GM18502 (cell line): Measurements from ENCODE around the gene AGO4.
"Not testable (repeated sequence)": the region's sequence is repeated elsewhere in the genome, so short reads cannot be mapped to it uniquely, and the experiment has no call there.

Source experiments
- ATAC-seq: cut with Tn5 transposase; IDR thresholded peaks from one replicate; pipeline ENCODE4 v1.9.1; 2021; ENCODE audit warnings: mild to moderate bottlenecking; ENCODE audit not compliant: unreplicated experiment, poor library complexity

The AGO4 gene

GRCh38 chr1:35807614-35808449 is at the start of gene AGO4:
AGO4 (plus strand) TSS chr1:35808016; CDS start chr1:35808417, 401 bp downstream.
- ATAC-seq, result no peak

DNA sequence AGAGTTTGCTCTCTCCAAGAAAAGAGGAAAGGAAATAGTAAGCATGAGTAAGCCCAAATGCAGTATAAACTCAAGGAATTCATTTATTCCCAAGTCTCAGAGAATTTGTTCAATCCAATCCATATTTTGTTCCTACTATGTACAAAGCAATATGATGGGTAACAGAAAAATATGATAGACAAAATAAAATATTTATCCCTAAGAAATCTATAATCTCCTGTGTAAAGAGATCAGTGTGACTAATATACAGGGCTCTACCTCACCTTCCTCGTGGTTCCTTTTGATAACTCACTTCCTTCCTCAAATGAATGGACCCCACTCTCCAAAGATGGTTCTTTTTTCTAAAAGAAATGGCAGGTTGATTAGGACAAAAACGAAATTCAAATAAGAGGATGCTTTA is 45.7 kb upstream of the AGO4 start:
- ATAC-seq, result no peak

- ATAC-seq, result no peak
Observed at GRCh38 chr1:35763201-35763600, 44.6 kb upstream of the AGO4 start.

GRCh38 chr1:35764283-35764682 is 43.5 kb upstream of the AGO4 start:
- ATAC-seq, result no peak

GRCh38 chr1:35768350-35769187 is 39.2 kb upstream of the AGO4 start:
- no peak for ATAC-seq

DNA sequence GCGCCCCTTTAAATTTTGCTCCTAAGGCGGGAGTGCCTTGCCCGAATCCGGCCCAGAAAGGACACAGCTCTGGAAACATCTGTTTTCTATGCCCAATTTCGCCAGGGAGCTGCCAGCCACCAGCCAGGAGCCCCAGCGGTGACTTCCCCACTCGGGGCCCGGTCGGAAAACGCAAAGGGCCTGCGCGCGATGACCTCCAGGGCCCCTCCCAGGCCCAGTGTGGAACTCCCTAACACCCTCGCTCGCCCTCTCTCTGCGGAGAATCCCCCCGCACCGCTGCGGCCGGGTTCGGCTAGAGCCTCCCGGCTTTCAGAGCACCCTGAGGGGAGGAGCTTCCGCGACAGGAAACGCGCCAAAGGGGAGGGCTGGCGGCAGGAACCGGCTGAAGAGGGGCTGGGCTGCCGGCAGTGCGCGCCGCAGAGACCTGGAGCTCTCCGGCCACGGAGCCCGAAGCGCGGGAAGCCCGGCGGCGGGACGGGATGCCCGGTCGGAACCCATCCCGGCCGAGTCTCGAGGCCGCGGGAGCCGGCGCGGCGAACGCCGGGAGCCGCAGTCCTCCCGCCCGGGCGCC is 38.5 kb upstream of the AGO4 start:
- ATAC-seq, result peak; percentile 82

- no peak for ATAC-seq
Observed at GRCh38 chr1:35773711-35774110, 34.1 kb upstream of the AGO4 start.

- ATAC-seq, result not testable (repeated sequence)
Observed at GRCh38 chr1:35776172-35776571, 31.6 kb upstream of the AGO4 start.

DNA sequence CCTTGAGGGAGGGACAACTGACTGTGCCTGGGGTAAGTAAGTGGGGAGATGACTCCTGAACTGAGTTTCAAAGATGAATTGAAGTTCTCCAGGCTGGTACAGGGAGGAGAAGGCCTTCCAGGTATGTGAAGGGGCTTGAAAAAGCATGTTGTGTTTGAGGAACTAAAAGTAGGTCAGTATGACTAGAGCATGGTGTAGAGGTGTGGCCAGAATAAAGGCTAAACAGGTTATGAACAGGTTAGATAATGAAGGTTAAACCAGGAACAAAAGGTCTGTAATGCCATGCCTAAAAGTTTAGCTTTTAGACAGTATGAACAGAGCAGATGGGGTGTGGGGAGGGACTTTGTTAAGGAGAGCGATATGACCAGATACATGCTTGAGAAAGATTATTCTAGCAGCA is 30.7 kb upstream of the AGO4 start:
- no peak for ATAC-seq

DNA sequence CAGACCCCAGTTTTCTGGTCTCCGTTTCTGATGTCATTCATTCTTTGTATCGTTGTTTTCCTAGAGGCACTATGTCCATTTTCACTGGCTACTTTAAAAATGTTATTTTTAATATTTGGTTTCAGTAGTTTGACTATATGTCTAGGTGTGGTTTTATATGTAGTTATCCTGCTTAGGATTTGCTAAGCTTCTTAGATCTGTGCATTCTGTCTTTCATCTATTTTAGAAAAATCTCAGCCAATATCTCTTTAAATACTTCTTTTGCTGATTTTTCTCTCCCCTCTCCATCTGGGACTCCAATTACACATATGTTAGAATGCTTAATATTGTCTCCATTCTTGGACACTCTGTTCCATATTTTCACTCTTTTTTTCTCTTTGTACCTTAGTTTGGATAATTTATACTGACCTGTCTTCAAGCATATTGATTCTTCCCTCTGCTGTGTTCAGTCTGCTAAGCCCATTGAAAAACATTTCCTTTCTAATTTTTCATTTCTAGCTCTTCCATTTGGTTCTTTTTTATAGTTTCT is 24.7 kb upstream of the AGO4 start:
- ATAC-seq, result no peak

- not testable (repeated sequence) for ATAC-seq
Observed at GRCh38 chr1:35784364-35784763, 23.5 kb upstream of the AGO4 start.

DNA sequence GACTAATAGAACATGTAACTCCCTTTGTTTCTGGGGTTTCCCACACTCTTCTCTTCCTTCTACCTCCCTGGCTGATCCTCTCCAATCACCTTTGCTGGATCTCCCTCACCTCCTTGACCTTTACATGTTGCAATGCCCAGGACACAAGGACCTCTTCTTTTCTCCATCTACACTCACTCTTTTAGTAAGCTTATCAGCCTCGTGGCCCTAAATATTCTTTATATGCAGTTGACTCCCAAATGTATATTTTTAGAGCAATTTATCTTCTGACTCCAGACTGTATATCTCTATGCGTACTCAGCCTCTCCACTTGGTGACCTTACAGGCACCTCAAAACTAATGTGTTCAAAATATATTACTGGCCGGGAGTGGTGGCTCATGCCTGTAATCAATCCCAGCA is 19.7 kb upstream of the AGO4 start:
- no peak for ATAC-seq

GRCh38 chr1:35790670-35791069 is 17.1 kb upstream of the AGO4 start:
- ATAC-seq, result no peak

DNA sequence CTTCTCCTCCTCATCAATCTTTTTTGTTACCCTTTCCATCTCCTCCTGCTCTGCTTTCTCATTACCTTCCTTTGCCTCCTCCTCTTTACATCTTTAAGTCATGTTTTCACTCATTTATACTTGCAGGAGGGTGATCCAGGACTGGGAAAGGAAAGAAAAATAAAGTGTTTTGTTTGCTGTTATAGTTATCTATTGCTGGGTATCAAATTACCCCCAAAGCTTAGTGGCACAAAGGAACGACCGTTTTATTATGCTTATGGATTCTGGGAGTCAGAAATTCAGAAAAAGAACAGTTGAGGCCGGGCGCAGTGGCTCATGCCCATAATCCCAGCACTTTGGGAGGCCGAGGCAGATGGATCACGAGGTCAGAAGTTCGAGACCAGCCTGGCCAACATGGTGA is 12.5 kb upstream of the AGO4 start:
- no peak for ATAC-seq

DNA sequence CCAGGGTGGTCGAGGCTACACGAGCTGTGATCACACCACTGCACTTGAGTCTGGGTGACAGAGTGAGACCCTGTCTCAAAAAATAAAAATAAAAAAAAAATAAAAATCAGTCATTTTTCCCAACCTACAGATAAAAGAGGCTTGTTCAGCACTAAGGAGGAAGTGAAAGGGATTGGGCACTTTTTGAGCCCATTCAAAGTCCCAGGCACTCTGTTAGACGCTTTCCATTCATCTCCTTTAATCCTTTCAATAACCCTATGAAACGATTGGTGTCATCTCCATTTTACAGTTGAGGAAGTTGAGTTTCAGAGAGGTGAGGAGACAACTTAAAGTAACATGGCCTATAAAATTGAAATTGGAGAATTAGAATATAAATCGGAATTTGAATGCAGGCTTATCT is 10.4 kb upstream of the AGO4 start:
- ATAC-seq, result no peak

DNA sequence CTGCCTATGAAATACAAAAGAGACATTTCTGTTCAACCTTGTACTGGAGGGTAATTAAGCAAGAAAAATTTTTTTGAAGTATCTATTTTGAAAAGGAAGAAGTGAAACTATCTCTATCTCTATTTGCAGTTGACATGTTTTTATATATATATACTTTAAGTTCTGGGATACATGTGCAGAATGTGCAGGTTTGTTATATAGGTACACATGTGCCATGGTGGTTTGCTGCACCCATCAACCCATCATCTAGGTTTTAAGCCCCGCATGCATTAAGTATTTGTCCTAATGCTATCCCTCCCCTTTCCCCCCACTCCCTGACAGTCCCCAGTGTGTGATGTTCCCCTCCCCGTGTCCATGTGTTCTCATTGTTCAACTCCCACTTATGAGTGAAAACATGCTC is 9.8 kb upstream of the AGO4 start:
- ATAC-seq, result not testable (repeated sequence)

GRCh38 chr1:35800167-35800887 is 7.5 kb upstream of the AGO4 start:
- ATAC-seq, result not testable (repeated sequence)

DNA sequence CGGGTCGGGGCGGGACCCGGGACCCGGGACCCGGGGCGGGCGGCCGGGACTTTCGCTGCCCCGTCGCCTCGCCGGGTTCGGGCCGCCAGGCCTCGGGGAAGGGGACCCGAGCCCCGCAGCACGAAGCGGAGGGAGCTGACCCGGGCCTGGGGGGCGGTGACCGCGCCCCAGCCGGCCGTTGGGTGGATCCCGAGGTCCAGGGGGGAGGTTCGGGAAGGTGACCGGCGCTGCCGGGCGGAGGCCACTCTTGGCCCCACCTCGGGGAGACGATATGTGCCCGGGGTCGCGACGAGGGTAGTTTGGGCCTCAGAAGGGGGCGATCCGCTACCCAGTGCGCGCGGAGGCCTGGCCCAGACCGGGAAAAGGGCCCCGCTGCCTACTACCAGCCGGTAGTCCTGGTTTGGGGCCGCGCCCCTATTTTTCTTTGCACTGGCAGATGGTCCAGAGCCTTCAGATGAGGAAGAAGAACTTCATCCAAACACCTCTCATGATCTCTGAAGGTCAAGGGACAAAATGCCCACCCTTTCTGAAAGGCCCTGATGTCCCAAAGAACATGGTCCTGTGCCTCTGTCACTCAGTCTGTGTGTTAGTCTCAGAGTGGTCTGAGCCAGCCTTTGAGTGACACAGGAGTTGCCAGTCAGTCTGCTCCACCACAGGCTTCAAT is 766 bp downstream of the AGO4 start:
- ATAC-seq, result no peak
